GM19452 (cell line): Measurements from ENCODE around the gene LRIT1.

Experiments used
- ATAC-seq: cut with Tn5 transposase; IDR thresholded peaks from one replicate; pipeline ENCODE4 v1.9.1; 2021; ENCODE audit not compliant: unreplicated experiment

The LRIT1 gene

DNA sequence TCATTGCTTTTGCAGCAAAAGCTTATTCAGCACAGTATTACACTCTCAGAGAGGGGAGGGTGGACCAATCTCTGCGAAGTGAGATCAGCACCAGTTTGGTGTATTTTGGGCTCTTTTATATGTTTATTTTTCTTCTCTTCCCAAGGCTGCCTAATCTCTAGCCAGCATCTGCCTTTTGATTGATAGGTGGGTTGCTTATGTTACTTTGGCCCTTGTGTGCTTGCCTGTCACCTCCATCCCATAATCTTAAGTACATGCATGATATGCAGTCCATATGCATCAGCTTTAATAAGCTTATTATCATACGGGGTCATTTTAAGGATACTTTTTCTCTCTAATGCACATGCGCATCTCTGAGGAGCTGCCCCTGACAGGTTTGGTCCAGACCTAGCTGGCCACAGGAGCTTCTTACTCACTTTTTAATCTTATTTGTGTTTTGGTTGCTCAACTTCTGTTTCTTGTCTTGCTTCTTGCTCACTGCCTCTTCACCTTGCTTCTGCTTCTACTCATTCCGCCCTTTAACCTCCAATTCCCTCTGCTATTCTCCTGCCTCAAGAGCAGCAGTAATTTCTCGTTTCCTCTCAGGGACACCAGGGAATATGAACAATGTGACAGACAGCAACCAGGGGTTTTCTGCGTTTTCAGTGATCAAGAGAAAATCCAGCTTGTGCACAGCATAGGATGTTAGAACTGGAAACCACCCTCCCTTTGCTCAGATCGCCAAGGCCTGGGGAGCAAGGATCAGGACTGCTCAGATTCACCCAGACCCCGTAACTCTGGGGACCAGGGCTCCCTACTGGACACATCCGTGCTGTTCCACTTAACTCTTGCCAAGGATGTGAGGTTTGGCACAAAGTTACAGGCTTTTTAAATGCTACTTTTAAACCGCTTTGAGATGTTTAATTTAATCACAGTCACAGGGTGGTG is 13.5 kb upstream of the LRIT1 start:
- no peak for ATAC-seq

DNA sequence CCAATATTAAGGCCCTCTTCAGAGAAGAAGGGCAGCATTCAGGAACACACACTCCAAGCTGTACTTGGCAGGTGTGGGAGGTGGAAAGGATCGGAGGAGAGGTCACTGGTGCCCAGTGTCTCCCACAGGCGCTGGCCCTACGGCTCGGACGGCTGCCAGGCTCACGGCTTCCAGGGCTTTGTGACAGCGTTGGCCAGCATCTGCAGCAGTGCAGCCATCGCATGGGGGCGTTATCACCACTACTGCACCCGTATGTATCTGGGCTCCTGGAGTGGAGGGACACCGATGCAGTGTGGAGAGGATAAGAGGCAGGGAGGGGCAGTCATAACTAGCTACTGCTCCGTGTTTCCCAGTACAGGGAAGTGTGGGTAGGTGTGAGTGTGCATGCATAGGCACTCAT is 7.4 kb upstream of the LRIT1 start:
- ATAC-seq = no peak

DNA sequence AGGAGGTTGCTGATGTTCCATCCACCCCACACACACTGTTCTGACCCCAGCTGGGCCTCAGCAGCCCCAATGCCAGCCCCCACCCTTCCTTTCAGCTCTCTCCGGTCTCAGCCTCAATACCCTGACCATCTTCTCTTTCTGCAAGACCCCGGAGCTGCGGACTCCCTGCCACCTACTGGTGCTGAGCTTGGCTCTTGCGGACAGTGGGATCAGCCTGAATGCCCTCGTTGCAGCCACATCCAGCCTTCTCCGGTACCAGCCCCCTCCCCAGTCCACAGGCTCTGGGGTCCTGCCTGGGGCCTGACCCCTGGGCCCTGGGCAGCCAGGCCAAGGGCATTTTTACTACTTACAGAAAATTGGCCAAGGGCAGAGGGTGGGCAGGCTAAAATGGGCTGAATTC is 6.2 kb upstream of the LRIT1 start:
- no peak for ATAC-seq

DNA sequence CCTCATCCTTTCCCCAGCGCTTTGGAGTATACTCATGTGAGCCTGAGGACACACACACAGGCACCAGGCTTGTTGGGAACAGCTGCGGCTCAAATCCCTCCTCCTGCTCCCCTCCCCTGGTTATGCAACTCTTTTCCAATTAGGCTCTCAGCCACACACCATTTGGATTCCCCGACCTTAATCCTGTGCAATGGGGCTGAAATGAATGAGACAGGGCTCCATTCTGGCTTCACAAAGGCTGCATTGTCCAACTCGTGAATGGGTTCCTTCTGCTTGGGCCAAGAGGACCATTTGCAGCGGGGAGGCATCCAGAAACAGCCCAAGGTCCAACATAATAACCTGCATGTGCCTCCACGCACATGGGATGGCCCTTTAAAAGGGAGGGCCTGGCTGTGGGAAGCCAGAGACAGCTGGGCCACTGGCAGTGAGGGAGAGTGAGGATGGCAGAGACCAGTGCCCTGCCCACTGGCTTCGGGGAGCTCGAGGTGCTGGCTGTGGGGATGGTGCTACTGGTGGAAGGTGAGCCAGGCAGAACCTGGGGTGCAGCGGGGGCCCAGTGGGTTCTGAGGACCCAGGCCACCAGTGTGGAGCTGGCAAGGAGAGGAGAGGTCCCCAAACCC is 3.4 kb upstream of the LRIT1 start, which contains the start of gene RGR:
Gene RGR, plus strand, starts transcription at position 403 of the 620 bp plus-strand sequence. Its CDS starts 38 bp downstream, at position 441.
- no peak for ATAC-seq

DNA sequence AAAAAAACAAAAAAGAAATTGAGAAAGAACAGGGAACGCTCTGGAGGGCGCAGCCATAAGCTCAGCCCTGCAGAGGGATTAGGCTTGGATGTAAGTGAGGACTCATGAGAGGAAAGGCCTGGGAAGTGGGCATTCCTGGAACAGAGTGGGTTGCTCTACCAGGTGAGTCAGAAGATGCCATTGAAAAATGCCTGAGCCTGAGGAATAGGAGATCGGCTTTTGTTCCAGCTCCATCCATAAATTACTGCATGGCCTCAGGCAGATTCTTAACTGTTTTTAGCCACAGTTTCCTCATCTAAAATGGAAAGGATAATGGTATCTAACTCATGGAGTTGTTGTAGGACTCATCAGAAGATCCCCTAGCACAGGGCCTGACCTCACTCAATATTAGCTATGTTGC is 2.4 kb upstream of the LRIT1 start:
- ATAC-seq = no peak

DNA sequence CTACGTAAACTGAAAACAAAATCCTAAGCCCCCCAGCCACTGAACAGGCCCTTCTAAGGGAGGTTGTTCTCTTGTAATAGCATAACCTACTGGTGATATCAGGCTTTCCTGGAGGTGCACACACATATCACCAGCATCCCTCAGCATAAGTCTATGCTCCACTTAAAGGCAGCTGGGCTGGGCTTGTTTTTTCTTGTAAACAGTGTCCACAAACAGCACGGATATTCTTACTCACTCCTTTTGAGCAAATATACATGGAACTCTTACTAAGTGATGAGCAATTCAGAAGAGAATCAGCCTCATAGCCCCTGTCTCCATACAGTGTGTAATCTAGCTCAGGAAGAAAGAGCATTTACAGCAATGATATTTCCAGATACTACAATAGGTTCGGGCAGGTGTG is 2.4 kb downstream of the LRIT1 start:
- ATAC-seq = no peak

DNA sequence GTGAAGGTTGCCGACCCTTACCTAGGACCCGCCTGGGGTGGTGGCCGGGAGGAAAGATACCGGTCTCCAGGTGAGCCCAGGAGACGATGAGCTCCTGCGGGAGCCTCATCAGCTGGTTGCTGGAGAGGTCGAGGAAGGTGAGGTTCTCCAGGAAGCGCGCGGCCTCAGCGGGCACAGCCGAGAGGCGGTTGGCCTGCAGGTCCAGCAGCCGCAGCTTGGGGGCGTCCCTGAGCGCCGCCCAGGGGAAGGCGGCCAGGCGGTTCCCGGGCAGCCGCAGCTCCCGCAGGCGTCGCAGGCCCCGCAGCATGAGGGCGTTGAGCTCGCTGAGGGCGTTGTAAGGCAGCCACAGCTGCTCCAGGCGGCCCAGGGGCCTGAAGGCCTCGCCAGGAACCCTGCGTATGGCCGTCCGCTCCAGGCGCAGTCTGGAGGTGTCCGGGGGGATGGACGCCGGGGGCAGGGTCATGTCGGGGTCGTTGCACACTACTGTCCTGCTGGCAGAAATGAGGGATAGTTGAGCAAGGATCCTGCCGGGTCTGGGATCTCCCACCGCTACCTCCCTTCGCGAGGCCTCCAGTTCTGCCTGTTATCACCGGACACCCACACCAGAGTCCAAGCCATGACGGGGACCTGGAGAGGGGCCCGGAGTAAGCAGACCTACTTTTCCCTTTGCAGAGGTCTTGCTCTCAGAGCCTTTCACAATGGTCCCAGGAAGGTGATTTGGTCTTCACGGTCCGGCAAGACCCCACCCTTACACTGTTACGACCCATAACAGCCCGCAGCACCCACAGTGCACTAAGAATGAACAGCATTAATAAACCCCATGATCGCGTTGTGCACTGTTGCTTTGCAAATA is 3.9 kb downstream of the LRIT1 start:
- ATAC-seq = no peak

DNA sequence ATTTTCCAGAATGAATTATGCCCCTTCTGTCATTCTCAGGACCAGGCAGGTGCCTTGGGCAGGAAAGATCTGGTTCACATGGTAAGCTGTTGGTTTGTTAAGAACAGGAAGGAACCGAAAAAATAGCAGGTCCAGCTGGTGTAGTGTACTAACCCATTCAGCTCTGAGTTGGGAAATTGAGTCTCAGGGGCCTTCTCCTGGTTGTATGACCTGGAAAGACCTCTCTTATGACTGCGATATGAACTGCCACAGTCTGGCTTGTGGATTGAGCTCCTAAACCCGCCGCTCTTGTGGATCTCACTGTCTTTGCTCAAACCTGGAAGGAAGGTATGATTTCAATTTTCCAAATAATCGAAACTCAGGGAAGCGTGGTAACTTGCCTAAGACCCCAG is 4.5 kb downstream of the LRIT1 start:
- no peak for ATAC-seq

DNA sequence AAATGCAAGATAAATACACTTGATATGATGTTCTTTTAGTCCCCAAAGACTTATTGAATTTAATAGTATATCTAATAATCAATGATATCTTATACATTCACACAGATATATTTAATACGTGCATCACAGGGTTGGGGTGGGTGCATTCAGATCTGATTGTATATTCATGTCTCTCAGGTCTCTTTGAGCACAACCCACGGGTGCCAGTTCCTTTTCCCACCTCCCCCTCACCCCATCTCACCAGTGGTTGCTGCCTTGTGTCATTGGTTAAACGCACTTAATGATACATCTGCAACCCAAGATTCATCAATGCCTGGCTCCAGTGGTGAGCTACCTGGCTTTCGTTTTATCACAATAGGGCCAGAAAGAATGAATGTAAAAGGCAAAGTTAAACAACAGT is 6.2 kb downstream of the LRIT1 start:
- no peak for ATAC-seq

DNA sequence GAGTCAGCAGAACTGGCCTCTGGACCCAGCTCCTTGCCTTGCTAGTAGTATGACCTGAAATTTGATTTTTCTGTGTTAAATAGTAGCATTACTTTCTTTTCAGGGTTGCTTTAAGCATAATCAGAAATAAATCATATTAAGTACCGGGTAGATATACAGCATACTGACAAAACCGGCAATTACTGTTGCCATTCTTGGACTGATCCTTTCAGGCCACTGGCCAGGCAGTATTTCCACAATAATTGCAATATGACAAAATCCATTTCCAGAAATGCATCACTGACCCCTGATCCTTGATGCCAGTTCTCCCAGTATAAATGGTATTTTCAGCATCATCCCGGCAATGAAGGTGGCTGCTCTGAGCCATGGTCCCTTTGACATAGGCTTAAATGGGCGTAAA is 6.9 kb downstream of the LRIT1 start:
- ATAC-seq = no peak

DNA sequence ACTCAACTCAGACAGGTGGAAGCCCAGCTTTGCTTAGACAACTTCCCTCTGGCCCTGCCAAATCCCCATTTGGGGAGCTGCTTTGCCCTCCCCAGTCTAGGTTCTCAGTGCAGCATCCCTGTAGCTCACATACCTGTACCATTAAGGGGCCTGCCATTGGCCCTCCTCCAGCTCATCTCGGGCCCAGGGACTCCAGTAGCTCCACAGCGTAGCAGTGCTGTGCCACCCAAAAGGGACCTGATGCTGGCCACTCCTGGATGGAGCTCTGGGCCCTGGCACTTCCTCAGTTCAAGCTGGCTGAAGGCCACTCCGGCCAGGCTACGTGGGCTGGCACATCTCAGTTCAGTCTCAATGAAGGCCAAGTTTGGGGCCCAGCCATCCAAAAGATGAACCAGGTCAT is 7.4 kb downstream of the LRIT1 start:
- no peak for ATAC-seq

DNA sequence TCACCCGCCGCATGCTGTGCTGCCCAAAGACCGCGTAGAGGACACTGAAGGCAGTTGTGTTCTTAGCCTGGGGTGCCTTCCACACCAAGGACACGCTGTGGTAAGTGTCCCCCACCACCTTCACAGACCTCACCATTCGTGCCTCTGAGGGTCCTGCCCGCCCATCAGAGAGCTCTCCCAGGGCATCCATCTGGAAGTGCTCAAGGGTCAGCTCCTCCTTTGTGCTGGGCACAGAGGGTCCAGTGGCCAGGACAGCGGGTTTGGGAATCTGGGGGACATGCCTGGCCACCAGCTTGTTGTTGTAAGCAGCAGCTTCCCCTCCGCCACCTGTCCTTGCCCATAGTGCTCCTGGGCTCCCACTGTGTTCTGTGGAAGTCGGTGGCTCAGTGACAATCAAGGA is 9.0 kb downstream of the LRIT1 start:
- ATAC-seq = no peak

DNA sequence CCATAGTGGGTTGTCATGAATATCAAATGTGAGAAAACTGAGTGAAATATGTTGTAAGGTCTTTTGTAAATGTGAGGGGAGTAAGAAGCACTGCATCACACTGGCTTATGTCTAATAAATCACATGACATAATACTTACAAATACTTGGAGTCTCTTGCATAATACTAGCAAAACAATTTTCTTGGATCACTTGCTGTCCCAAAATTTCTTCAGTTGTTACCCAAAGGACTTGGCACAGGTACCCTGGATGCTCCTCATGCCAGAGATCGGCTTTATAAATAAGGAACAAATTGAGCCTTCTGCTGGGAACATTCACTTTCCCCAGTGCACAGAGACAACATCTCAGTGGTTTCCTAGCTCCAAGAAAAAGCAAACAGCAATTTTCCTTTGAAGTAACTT is 11.0 kb downstream of the LRIT1 start:
- ATAC-seq = no peak

DNA sequence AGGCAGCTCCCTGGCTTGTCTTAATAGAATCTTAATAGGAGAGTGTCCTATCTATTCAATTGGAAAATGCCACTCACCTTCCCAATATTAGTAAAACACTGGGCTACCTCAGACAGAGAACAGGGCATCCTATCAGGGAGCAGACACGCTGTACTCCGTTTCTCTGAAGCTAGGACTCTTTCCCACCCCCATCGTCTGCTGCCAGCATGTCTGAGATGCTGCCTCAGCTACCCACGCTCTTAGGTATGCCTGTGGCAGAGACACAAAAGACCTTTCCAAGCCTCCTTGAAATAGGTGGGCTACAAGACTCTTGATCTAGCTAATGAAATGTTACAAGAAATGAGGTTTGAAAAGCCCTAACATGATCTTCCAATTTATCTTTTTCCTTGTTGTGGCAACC is 13.5 kb downstream of the LRIT1 start:
- no peak for ATAC-seq

DNA sequence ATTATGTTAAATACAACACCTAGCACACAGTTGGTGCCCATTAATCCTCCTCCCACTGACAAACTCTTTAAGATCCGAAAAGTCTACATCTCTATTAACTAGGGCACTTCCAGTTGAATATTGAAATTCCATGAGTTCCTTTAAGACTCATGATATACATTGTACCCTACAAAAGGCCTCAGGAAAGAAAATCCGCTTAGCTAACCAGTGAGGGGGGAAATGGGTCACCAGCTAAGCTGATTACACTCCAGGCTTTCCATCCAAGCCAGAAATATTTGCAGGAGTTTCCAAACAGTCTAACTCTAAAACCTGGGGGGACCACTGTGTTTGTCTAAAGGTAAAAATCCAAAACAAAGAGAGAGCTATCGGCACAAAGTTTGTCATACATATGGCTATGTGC is 14.7 kb downstream of the LRIT1 start:
- no peak for ATAC-seq

DNA sequence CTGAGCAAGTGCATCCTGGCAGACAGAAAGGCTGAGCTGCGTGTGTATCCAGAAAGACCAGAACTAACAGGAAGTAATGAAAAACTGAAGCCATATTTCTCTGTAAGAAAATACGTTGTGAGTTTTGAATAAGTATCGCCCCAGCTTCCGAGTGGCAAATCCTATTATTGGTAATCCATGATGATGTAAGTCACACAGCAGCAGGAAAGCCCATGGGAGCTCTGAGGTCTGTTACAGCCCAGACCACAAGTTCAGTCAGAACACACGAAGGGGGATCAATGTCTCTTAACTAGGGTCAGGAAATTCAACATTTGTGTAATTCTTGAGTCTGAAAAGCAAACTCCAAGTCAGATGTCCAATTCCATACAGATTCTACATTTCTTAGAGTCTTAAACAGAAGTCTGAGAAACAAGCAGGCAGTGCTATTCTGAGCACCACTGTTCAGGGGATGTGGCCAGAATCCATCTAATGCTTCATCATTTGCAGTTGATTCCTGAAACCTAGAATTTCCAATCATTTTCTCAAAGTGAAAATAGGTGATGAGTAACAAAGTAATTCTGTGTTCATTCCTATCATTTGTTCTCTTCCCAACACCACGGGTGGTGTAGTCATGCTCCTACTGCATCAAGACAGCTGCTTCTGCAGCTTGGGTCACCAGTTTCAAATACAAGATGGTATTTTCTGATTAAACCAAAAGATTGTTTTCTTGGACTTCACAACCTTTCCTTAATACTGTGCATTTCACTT is 15.7 kb downstream of the LRIT1 start, which contains the start of gene LRIT2:
Gene LRIT2, minus strand, starts transcription at position 118 of the 747 bp plus-strand sequence. Its CDS starts 24 bp downstream, at position 94.
- no peak for ATAC-seq

DNA sequence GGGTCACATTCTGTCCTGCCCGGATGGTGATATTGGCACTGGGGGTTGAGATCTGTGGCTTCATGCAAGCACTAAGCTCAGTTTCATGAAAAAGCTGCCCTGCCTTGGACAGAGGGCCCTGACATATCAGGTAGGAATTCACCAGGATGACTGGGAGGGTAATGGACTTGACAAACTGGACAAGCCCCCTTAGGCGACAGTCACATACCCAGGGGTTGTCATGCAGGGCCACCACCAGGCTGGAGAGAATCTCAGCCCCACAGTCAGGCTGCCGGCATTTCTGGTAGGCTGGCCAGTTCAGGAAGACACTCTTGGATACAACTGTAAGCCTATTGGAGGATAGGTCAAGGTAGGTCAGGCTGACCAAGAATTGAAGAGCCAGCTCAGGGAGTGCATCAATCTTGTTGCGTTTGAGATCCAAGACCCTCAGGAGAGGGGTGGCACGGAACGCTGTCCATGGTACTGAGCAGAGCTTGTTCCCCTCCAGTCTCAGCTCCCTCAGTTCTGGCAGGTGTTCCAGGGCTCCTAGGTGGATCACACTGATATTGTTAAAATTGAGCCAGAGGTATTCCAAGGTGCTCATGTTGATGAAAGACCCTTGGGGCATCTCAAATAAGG is 16.8 kb downstream of the LRIT1 start:
- ATAC-seq = no peak

DNA sequence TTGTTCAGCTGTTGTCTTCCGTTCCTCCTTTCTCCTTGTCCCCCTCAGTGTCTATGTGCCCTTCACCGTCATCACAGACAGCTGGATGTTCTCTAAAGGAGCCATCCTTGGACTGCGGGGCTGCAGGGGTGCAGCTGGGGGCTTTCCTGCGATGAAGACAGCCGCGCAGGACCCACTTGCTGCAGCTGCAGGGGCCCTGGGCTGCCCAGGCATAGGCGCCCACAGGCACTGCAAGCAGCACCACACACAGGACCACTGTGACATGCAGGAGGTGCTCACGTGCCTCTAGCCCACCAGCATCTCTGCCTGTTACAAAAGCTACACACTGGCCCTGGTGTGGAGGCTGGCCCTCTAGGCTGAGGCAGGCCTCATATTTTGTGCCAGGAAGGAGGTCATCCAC is 19.4 kb downstream of the LRIT1 start:
- no peak for ATAC-seq

DNA sequence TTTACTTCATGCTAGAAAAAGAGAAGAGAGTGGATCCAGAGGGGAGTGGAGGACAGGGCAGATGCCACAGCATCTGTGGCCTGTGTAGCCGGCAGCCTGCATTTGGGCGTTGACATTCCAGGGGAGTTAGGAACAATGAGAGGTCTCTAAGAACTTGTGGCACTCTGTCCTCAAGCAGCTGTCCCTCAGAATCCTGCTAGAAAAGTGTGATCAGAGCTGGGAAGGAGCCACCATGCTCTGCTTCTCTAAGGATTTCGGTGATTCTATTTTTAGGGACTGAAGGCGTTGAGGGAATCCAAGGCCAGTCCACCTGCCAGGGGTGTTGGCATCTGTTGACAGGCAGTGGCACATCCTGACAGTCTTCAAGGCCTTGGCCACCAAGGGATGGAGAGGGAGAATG is 23.6 kb downstream of the LRIT1 start:
- ATAC-seq = no peak

DNA sequence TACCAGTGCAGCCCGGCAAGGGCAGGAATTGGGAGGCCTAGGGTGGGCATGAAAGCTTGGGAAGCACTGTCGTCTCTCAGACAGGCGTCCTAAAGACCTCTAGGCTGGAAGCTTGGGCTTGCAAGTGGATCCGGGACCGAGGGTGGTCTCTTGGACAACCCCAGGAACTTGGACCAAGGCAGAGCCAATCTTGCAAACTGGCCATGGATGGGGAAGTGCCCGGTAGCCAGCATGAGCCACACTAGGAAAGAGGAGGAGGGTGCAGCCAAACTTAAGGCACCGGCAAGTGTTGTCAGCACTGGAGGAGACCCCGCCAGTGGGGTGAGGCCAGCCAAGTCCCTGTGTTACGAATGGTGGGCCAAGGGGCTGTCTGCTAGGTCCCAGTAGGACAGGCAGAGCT is 24.5 kb downstream of the LRIT1 start:
- ATAC-seq = no peak
